DMS 273 (cell line): ENCODE data around the gene SNAI1.
"Not testable (repeated sequence)": the region's sequence is repeated elsewhere in the genome, so short reads cannot be mapped to it uniquely, and the experiment has no call there.

Source experiments
- DNase-seq: peaks from one replicate; lab custom pipeline; 2025; ENCODE audit not compliant: unreplicated experiment; lab: John Stamatoyannopoulos, UW

The SNAI1 gene

GRCh38 chr20:50011597-50011996 is 28.8 kb downstream of the SNAI1 start:
- not testable (repeated sequence) for DNase-seq

DNA sequence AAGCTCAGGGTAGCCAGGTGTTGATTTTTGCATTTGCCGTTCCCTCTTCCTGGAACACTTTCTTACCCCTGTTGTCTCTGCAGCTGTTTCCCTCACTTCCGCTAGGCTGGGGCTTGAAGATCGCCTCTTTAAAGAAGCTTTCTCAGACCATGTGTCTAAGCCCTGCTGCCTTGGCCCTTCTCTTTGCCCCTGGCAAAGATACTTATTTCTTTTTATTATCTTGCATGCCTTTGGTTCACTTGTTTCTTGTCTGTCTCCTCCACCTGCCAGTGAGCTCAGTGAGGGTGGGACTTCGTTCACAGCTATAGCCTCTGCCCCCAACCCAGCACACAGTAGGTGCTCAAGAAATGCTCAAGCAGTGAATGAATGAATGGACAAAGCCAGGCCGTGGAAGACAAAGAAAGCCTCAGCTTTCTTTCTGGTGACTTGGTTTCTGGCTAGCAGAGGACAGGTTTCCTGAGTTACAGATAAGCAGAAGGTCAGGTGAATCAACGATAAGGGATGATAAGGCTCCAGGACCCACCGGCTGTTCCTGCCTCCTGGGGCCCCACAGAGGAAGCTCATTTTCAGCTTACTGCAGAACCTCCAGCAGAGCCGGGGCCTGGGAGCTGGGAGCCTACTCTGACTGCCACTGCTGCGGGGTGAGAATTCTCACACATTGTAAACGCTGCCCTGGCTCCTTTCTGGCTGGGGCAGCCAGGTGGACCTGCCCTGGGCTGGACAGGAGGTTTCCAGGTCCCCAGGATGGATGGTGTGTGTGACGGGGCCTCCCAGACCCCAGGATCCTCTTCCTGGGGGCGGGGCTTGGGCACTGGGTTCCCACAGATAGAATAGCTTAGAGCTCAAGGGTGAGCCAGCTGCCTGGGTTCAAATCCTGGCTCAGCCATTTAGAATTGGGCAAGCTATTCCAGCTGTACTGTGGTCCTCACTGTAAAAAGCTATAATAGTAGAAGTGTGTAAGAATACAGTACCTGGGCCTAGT is 29.8 kb downstream of the SNAI1 start:
- peak; percentile 71 for DNase-seq

DNA sequence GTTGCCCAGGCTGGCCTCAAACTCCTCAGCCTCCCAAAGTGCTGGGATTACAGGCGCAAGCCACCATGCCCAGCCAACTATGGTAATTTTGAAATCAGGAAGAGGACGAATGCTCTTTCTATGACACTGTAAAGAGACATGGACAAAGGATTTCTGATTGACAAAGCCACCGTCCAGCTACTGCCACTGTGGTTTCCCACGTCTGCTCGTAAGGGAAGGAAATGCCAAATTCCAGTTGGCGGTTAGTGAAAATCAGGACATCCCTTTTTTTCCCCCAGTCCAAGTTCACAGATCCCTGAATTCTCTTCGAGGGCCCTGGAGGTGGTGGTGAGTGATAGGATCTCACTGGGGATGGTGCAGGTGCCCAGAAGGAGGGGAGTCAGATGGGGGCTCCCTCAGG is 31.2 kb downstream of the SNAI1 start:
- DNase-seq, result no peak

- peak; percentile 89 for DNase-seq
These were observed 32.1 kb downstream of the SNAI1 start for GRCh38 chr20:50014570-50015562.

DNA sequence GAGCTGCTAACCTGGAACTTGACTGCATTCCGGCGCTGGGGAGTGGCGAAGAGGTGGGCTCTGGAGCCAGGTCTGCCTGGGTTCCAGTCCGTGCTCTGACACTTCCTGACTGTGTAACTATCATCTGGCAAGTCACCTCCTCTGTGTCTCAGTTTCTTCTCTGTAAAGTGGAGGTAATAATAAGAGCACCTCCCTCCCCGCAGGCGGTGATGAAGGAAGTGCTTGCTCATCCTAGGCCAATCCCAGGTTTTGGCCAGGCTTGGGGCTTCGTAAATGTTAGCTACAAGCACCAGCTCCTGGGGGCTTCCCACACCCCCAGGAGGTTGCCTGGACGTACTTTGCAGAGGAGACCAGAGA is 32.8 kb downstream of the SNAI1 start:
- DNase-seq, result peak; percentile 44

GRCh38 chr20:50015993-50016770 is 33.4 kb downstream of the SNAI1 start:
- peak; percentile 55 for DNase-seq

GRCh38 chr20:50017160-50017559 is 34.4 kb downstream of the SNAI1 start:
- DNase-seq, result peak; percentile 32

DNA sequence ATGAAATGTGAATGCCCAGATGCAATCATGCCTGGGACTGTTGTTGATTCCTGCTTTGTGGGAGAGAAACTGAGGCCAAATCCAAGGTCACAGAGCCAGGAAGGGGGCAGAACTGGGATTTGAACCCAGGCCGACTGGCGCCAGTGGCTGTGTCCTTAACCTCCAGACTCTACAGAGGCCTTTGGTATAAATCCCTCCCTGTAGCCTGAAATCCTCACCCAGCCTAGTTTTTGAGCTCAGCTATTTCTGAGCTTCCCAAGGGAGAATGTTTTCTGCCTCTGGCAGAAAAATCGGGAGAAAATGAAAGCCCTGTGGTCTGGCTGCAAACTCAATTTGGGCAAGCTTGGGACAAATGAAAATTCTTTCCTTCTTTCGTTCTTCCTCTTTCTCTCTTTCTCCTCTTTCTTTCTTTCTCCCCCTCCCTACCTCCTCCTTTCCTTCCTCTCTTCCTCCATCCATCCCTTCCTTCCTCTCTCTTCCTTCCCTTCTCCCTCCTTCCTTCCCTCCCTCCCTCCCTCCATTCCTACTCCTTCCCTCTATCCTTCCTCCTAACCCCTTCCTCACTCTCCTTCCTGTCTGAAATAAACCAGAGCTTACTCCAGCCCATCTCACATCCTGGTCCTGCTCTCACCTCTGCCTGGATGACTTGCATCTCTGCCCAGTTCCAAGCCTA is 34.9 kb downstream of the SNAI1 start:
- no peak for DNase-seq

GRCh38 chr20:50019466-50020256 is 36.9 kb downstream of the SNAI1 start:
- peak; percentile 57 for DNase-seq

GRCh38 chr20:50020288-50020687 is 37.5 kb downstream of the SNAI1 start:
- no peak for DNase-seq

- DNase-seq, result no peak
These were observed 39.9 kb downstream of the SNAI1 start for GRCh38 chr20:50022676-50023075.

- no peak for DNase-seq
These were observed 40.5 kb downstream of the SNAI1 start for GRCh38 chr20:50023116-50023805.

DNA sequence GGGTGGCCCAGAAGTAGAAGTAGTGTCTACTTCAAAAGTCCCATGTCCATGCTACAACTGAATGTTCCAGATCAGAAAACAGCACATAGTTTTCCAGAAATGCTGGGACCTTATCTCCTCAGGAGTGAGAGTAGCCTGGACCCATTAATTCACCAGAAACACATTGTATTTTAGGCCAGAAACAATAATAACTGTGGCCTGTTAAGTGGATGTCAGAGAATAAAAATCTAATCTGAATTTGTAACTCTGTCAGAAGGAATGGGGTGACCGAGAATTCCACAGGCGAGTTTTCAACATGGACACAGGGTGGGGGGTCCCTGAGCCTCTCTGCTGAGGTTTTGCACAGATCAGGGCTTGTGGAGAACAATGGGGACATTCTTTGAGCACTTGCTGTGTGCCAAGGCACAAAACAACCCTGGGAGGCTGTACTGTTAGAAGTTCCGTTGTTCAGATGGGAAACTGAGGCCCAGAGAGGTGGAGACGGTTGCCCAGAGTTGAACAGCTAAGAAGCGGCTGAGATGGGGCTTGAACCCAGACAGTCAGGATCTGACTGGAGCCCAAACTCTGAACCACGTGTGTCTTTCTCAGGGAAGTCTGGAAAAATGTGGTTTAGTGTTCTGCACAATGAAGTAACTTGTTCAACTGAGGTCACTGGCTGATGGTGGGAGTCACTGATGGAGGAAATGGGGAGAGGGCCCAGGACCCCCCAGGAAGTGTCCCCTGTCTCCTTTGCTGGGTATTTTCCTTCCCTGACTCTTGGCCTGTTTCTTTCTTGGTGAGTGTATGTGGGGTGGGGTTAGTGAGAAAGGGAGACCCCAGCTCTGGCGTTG is 44.2 kb downstream of the SNAI1 start:
- DNase-seq, result no peak

- peak; percentile 35 for DNase-seq
These were observed 44.9 kb downstream of the SNAI1 start for GRCh38 chr20:50027611-50028105.

DNA sequence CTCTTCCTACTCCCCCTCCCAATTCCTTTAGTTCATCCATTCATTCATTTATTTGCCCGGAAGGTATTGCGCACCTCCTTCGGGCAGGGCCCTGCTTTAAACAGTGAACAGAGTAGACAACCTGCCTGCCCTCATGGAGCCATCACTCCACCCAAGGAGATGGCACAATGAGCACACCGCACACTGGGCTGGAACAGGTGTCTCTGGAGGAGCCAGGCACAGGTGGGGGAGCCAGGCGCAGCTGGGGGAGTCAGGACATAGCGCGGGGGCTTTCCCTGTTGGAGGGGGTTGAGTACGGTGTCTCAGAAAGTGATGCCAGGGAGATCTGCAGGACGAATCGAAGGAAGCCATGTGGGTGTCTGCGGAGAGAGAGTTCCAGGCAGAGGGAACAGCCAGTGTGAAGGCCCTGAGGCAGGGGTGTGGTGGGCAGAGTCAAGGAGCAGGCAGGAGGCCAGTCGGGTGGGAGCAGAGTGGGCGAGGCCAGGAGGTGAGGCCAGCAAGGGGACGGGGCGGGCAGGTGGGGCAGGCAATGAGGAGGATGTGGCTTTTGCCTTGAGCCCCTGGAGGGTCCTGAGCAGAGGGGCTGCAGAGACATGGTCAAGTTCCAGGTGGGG is 46.4 kb downstream of the SNAI1 start:
- DNase-seq, result no peak

DNA sequence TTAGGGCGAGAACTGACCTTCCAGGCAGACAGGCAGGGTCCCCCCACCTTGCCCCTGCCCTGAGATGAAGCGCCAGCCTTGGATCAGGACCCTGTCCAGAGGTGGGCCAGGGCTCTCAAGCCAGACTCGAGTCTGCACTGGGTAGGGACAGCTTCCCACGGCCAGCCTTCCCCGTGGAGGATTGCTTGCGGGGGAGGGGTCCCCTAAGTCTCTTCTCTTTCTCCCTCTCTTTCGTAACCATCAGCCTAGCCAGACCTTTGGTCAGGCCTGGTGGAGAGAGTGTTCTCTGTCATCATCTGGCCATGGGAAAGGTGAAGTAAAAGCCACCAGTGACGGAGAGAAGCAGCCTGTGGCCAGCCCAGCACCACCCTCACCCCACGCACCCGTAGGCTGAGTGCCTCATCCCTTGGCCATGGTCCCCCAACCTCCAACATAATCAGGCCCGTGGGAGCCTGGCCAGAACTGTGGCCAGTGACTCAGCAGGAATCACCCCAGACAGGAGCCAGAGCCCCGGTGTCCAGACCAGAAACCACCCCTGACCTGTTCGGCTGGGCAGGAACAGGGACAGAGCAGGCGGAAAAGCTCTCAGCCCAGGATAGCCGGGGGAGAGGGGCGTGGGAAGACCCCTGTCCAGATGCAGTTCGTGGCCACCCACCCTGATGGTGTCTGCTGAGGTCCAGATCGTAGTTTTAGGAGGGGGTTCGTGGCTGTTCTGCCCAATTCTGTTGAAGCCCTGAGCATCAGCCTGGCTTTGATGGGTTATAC is 47.1 kb downstream of the SNAI1 start:
- DNase-seq, result no peak
